Measurements from ENCODE around the gene RCN2. TPM values are rescaled to one million over a fixed set of nuclear protein-coding genes. Genes with fewer than 3 reads are reported as not detected.

The RCN2 gene
- total RNA-seq, 1 donor from 2014 or later, result 32.8 TPM

GRCh38 chr15:76978522-76979330 is 47.2 kb downstream of the RCN2 start:
- no peak for DNase-seq
- H3K4me3 ChIP-seq, result no peak overlapping the region
- no peak overlapping the region for H3K27ac ChIP-seq
- ATAC-seq, result no peak
- no peaks in the 10 kb centered on the region for H3K27me3 ChIP-seq (ENCODE audit: low read depth)
- no peaks in the 10 kb centered on the region for H3K9me3 ChIP-seq
- no peak for TF ChIP-seq CTCF (IDR thresholded peaks at IDR 0.05)
- no peaks in the 10 kb centered on the region for H3K36me3 ChIP-seq
- no peaks in the 10 kb centered on the region for H3K4me1 ChIP-seq
- intact Hi-C loops (cut with DNase I), result no loop called here

DNA sequence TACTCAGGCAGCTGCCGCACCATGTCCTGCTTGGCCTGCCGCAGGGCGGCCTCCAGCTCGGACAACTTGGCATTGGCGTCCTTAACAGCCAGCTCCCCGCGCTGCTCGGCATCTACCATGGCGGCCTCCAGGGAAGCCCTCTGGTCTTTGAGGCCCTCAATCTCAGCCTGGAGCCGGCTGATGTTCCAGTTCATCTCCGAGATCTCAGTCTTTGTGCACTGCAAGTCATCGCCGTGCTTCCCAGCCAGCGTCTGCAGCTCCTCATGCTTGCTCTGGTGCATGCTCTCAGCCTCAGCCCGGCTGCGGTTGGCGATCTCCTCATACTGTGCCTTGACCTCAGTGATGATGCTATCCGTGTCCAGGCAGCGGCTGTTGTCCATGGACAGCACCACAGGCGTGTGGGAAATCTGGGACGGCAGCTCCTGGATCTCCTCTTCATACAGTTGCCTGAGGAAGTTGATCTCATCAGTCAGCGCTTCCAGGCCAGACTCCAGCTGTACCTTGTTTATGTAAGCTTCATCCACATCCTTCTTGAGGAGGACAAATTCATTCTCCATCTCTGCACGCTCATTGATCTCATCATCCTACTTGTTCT is 47.9 kb downstream of the RCN2 start:
- DNase-seq (no peak), ATAC-seq (no peak)
- Histone ChIP-seq H3K27ac (no peak overlapping the region), H3K9me3 (no peaks in the 10 kb centered on the region), H3K36me3 (no peaks in the 10 kb centered on the region), H3K27me3 (ENCODE audit: low read depth) (no peaks in the 10 kb centered on the region), H3K4me3 (no peak overlapping the region), H3K4me1 (no peaks in the 10 kb centered on the region)
- TF ChIP-seq CTCF (IDR thresholded peaks at IDR 0.05), result no peak
- intact Hi-C loops (cut with DNase I), result no loop called here

DNA sequence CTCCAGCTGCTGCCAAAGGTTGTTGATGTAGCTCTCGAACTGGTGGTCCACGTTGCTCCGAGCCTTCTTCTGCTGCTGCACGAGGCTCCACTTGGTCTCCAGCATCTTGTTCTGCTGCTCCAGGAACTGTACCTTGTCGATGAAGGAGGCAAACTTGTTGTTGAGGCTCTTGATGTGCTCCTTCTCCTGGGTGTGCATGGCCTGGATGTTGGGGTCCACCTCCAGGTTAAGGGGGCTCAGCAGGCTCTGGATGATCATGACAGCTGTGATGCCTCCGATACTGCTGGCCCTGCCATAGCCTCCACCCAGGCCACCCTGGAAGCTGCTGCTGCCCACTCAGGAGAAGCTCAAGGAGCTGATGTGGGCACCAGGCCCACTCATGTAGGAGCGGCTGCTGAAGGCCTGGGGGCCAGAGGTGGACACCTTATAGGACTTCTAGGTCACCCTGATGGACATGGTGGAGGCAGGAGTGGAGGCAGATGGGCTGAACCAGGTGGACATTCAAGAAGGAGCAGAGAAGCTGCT is 48.5 kb downstream of the RCN2 start:
- intact Hi-C loops (cut with DNase I), result no loop called here
- H3K4me1 ChIP-seq, result no peaks in the 10 kb centered on the region
- DNase-seq (no peak), ATAC-seq (no peak)
- TF ChIP-seq CTCF (IDR thresholded peaks at IDR 0.05), result no peak
- H3K36me3 ChIP-seq, result no peaks in the 10 kb centered on the region
- no peaks in the 10 kb centered on the region for H3K27me3 ChIP-seq (ENCODE audit: low read depth)
- no peaks in the 10 kb centered on the region for H3K9me3 ChIP-seq
- no peak overlapping the region for H3K27ac ChIP-seq
- H3K4me3 ChIP-seq, result no peak overlapping the region

DNA sequence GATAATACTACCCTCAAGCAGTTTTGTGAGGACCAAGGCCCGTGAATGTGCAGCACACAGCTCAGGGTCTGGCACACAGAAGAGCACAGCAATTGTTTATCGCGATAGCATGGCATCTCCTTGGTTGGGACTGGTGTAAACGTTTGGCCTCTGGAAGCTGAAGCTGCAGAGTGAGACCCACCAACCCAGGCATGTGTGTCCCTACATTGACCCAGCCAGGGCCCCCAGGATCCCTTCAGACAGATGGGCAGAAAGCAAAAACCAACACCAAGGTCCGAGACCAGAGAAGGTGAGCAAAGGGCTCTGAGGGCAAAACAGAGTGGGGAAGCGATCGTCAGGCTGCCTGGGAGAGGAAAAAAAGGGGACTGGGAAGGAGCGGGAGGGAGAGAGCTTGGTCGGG is 50.8 kb downstream of the RCN2 start:
- ATAC-seq (no peak), DNase-seq (no peak)
- no peaks in the 10 kb centered on the region for H3K4me1 ChIP-seq
- intact Hi-C loops (cut with DNase I), result no loop called here
- no peak overlapping the region for H3K27ac ChIP-seq
- H3K9me3 ChIP-seq, result no peaks in the 10 kb centered on the region
- H3K27me3 ChIP-seq (ENCODE audit: low read depth), result no peaks in the 10 kb centered on the region
- no peaks in the 10 kb centered on the region for H3K36me3 ChIP-seq
- TF ChIP-seq CTCF (IDR thresholded peaks at IDR 0.05), result no peak
- H3K4me3 ChIP-seq, result no peak overlapping the region

- Histone ChIP-seq H3K36me3 (no peaks in the 10 kb centered on the region), H3K9me3 (no peaks in the 10 kb centered on the region), H3K27ac (no peak overlapping the region), H3K4me3 (no peak overlapping the region), H3K27me3 (ENCODE audit: low read depth) (no peaks in the 10 kb centered on the region), H3K4me1 (peaks cover 2% of the 10 kb centered on the region)
- ATAC-seq, result peak in 1 of 2 donors; percentile 29
- no peak for DNase-seq
- no peak for TF ChIP-seq CTCF (IDR thresholded peaks at IDR 0.05)
- intact Hi-C loops (cut with DNase I), result no loop called here
These were observed 51.2 kb downstream of the RCN2 start for GRCh38 chr15:76982756-76983155.
